OCI-M1 (cell line): ENCODE data around the gene MSI2.
A peak's percentile ranks its signal among the peaks of the same experiment; 100 is the strongest.

Experiments used
- DNase-seq: peaks from one replicate; lab custom pipeline; 2025; lab: John Stamatoyannopoulos, UW

The MSI2 gene

DNA sequence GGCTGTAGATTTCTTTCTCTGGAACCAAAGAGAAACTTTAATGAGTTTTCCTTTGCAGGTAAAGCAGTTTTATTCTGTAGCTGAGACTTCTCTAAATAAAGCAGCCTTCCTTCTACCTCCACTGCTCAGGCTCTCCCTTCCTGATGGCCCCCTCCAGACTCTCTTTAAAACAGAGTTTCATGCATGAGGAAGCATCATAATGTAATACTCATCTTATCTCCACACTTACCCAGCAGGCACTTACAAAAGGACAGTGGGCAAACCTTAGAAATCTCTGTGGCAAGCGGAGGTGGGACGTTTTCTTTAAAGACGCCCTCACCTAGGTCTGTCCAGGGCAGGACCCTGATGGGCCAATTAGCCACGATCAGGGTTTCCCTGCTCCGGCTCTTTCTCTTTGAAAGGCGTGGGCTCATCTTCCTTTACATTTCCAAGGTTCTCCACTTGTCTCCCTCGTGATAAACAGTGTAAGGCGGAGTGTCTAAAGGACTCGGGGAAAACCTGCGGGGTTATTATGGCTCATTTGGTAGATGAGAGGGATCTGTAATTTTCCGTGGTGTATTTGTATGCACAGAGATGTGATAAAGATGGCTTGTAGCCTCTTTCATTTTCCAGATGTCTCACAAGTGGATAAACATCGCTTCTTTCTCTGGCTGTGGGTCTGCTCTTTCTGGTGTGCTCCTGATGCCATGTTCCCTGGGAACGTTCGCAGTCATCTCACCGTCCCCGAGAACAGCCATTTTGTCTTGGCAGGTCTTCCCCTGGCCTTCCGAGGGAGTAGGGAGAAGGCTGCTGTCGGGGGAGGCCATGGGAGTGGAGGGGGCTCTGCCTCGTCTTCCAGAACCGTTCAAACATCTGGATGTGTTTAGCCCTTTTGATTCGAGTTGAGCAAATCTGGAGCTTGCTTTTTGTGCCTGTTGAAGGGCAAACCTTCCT, 249.8 kb downstream of the MSI2 start:
- no peak for DNase-seq

DNA sequence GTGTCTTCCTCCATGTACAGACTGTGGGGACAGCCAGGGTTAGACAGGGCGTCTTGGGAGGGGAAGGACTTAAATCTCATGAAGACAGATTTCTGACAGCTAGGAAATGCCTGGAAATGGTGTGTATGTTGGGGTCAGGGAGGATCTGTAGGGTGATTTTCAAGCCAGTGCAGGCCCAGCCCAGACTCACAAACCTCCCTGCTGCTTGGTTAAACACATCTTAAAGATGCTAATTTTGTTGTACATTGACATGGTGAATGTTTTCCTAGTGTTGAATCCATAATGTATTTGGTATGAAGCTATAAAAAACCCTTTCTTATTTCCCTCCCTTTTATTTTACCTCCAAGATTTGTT, 250.4 kb downstream of the MSI2 start:
- DNase-seq, result no peak

DNA sequence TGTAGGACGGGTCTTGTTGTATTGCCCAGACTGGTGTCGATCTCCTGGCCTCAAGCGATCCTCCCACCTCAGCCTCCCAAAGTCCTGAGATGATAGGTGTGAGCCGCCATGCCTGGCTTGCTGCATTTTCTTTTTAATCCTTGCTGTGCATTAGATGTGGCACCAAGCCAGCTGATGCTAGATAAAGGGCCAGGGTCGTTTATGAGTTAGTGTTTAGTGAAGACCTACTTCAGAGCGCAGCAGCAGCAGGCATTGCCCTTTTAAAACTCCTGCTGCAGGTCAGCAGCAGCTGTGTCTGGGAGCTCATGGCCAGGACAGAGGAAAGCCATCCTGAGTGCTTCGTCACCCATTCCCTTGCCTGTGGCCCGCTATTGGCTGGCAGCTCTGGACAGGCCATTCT, 251.5 kb downstream of the MSI2 start:
- DNase-seq, result no peak

DNA sequence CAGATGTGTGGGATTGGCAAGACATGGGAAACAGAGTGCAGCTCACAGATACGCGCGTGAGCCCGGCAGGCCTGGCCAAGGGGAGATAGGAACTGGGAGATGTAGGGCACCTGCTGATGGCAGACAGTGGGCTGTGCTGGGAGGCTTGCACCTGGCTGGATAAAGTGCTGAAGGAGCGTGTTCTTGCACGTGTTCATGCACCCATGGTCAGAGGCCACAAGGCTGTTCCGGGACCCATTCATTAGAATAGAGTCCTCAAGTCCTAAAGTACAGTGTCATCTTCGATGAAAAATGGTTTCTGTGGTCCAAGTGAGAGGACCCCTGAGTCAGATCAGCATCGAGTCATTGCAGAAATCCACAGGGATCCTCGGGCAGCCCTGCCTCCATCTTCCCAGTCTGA, 252.3 kb downstream of the MSI2 start:
- no peak for DNase-seq

DNA sequence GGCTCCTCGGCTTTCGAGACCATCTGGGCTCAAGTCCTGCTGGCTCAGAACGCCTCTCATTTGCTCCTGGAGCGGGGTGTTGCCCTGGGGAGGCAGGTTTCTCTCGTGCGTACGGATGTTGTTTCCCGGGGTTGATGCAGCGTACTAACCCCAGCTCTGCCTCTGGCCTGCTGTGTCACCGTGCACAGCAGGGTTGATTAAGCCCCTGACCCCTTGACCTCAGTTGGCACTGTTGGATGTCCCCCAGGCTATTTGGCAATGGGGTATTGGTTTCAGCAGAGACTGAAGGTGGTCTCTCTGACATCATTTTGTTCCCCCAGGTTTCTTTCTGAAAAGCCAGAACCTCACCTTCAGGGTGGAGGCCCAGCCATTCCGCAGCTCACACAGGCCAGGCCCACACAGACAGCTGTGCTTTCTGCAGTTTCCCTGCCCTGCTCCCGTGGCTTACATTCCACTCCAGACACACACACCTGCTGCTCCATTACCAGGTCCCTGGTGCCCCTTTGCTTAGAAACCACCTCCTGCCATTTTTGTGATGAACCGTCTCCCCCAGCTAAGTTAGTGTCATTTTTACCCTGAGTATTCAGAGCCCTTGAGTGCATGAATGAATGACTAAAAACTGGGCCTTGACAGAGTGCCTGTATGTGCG, 255.3 kb downstream of the MSI2 start:
- no peak for DNase-seq

DNA sequence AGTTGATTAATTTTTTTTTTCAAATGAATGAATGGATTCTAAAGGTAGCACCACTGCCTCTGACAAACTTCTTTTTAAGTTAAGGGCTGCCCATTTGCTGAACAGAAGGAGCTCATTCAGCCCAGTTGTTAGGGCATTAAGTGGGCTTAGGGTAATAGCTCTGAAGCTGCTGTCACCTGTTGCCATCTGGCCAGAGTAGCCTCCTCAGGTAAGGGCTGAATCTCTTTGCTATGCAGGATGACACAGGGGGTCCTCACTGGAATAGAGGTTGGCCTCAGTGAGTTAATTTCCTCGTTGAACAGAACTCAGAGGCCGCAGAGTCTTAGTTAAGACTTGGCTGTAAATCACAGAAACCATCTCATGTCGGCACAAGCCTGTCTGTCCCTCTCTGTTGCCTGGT, 255.9 kb downstream of the MSI2 start:
- no peak for DNase-seq

DNA sequence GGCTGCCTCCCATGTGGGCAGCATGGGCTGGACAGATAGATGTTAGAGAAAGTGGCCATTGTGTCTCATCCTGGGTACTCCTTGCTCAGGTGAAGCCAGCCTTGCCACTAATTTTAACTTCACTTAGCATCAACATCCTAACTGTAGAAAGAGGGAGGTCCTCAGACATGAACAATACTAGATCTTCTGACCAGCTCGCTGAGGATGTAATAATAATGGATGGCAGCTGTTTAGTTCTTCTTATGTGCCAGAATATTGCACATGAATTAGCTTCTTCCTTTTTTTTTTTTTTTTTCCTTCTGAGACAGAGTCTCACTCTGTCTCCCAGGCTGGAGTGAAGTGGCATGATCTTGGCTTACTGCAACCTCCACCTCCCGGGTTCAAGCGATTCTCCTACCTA, 256.4 kb downstream of the MSI2 start:
- DNase-seq, result no peak

DNA sequence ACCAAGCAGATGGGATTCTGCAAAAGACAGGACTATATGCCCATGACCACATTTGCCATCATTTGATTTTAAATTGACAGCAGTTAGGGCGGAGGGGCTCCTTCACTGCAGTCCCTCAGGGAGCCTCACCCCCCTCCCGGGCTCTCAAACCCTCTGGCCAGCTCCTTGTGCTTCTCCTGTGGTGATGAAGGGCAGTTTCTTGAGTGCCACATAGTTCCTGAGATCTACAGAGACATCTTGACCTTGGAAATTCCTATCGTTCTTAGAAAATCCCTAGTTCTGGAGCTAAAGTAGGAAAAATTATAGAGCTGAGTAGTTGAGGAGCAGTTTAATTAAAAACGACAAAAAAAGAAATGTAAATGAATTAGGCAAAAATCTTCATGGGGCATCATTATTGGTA, 257.2 kb downstream of the MSI2 start:
- DNase-seq, result no peak

DNA sequence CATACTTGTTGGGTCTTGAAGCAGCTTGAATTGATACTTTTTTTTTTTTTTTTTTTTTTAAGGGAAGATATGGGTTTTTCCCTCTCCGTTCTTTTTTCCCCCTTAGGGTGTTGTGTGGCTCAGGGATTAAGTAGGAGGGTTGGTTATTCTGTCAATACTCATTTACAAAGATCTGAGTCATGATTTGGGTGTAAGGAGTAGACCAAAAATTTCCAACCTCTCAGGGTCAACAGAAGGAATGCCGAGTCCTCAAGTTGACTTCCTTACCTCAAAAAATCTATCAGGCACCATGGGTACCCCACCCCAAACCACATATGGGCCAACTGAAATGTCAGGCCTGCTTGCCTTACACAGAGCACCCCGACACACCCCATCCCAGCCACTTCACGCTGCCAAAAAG, 258.3 kb downstream of the MSI2 start:
- no peak for DNase-seq

DNA sequence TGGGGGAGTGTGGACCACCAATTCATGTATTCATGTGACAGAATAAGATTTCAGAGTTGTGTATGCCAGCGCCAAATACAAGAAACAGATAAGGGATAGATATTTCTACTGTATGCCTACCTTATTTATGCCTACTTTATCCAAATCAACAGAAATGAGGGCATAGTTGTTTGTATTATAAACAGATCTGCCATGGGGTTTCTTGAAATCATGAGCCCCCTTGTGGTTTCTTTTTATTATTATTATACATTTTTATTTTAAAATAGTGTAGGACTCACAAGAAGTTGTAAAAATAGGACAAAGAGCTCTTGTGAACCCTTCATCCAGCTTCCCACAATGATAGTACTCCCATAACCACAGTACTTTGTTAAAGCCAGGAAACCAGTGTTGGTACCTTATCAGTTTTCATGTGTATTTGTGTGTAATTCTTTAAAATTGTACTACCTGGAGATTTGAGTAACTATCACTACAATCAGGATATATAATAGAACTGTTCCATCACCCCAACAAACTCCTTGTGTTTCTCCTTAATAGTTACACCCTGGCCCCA, 259.4 kb downstream of the MSI2 start:
- peak; percentile 6 for DNase-seq

DNA sequence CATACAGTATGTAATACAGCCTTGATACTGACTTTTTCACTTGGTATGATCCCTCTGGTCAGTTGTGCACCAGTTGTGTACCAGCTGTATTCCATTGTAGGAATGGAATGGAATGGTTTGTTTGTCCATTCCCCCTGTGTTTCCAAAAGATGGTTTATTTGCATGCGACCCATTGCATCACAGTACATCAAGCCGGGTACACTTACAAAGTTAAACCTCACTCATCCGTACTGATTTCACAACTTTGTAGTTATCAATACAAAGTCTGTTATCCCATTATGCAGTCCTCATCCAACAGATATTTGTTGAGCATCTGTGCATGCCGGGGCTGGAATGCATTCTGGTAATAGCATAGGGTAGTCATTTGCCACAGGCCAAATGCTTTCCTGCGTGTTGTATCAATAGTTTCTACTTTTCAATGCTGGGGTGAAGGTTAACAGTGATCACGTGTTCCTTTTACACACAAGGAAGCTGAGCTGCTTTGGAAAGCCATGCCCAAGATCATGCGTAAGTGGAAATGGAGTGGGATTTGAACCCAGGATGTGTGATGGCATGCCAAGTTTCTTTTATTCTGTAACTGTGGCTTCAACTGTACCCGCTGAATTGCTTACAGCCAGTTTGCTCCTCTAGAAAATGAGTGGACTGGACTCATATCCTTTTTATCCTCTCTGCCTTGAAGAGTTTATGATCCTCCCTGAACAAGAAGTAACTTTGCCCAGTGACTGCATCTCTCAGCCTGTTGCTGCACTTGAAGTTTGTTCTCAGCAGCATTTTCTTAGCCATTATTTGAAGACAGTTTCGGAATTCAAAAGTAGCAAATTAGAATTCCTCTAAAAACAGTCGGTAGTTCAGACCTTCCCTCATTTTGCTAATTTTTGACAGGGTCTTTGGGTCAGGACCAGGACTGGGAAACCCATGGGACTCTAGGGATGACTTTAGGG, 260.2 kb downstream of the MSI2 start:
- DNase-seq, result no peak

DNA sequence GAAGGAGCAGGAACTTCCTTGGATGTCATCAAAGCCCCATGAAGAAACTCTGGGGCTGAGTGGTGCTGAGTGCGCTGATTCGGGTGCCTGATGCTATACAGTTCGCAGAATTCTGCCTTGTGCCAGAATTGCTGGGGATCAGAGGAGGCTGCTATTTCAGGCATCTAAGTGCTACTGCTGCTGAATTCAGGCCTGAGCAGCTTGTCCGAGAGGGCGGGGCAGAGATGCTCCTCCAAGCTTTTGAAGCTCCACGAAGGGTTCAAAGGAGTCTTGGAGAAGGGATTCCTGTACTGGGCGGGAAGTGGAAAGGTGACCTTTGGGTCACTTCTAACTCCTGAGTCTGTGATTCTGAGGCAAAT, 260.9 kb downstream of the MSI2 start:
- no peak for DNase-seq

DNA sequence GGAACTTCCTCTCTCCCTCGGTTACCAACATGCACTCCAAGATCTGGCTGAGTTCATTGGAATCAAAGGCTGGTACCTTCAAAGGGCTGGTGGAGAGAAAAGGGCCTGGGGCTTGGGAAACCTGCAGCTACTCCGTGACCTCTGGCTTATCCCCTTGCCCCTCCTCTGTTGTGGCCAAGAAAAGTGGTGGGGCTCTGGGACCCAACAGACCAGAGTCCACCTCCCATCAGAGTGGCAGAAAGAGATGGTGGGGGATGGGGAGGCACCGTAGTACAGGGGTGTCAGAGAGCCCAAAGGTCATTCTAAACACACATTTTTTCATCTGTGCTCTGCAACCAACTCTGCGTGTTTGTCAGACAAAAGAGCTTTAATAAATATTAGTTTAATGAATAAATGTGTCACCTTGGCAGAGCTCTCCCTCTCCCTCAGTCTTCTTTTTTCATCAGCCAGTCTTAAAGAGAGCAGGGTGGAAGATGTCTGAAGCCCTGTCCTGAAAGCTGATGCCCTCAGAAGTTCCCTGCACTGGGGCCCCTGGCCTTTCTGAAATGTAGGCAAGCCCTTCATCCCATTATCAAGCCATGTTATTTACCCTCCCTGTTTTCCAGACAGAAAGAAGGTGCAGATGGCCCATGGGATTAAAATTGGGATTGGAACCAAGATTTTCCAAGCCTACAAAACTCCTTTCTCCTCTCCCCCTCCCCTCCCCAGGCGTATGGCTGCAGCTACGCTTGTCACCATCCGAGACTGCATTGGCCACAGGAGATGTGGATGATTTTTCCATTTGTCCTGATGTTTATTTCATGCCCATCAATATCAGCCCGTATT, 261.5 kb downstream of the MSI2 start:
- DNase-seq, result no peak

DNA sequence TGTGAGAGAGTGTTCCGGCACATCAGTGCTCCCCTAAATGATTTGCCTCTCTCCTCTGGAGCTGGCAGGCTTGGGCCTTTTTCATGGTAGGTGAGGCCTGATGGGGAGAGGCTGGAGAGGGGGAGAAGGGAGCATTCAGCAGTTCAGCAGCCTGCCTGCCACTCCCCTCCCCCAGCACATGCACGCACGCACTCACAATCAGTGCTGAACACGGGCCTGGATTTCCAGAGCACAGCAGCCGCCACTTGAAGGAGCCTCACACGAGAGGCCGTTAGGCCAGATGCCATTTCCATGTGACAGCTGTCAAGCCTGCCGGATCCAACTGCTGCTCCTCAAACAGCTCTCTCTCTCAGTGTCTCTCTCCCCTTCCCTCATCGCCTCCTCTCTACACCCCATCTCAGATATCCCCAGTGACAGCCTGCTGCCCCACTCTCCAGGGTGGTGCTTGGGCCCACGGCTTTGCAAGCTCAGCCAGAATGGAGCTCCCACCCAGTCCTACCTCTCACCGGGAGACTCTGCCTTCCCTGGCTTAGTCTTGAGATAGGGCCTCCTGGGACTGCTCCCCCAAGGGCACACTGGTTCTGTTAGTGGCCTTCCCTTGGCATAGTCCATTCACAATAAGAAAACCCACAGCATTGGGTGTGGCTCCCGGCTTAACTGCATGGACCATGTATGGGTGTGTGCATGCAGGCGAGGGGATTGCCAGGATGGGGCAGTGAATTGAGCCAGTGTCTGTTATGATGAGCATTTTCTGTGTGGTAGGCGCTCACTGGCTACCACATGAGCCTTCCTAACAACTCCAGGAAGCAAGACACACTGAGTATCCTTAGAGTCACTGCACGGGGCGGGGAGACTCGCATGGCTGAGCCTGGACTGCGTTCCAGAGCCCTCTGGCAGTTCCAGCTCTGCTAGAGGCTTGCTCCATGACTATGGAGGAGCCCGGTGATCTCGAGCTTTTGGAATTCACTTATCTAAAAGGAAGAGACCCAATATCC, 262.6 kb downstream of the MSI2 start:
- DNase-seq, result no peak

DNA sequence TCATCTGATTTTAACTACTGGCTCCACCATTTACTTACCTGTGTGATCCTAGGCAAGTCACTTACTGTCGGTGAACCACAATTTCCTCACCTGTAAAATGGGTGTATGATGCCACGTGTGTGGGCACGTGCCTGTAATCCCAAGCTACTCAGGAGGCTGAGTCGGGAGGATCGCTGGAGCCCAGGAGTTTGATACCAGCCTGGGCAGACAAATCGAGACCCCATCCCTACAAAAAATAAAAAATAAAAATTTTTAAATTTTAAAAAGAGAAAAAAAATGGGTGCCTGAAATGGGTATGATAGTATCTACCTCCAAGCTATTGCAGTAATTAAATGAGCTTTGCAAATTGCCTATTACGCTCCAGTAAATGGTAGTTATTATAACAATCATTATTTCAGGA, 263.5 kb downstream of the MSI2 start:
- no peak for DNase-seq

DNA sequence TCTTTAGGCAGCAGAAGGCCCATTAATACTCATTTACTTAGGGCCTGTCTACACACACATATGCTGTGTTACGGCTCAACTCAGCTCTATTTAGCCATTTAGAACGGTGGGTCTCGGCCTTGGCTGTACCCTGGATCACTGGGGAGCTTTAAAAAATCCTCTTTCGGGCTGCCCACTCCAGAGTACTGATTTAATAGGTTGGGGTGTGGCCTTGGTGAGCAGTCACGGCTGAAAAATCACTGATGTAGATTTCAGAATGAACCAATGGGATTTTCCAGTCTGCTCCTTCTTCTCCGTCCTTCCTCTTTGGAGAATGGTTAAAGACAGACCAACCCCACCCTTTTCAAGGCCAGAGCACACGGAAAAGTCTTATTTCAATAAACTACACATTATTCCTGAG, 265.3 kb downstream of the MSI2 start:
- no peak for DNase-seq

DNA sequence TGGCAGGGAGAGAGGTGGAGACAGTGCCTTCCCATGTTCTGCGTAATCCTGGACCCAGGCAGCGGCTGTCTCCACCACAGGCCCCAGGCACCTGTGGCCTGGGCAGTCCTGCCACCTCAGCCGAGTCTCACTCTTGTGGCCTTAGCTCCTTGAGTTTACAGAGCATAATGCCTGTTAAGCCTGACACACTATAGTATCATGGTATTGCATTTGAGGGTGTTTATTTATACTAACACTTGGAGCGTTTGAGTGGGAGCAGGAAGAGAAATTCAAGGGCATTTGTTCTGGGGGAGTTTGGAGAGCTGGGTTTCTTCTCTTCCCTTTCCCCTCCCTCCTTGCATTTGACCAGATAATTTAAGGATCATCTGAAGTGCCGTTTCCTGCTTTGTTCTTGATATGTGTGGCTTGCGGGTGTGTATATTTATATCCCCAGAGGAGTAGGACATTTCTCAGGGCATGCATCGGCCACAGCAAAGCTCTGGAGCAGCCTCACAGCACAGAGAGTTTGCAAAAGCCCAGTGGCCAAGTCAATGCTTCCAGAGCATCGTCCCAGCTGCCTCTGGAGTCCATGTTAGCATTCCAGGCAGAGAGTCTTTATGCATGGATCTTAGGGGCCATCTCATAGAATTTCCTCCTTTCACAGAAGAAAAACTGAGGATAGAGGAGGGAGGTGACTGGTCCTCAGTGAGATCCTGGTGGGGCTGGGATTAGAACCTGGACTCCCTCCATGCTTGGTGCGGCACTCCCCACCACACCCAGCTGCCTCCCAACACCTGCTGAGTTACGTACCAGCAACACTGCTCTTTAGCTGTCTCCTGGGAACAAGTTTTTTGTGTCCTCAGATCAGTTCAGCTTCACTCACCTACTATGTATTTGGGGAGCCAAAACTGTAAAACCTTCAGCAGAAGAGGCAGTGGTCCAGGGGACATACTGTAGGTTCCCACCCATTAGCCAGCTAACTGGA, 266.0 kb downstream of the MSI2 start:
- DNase-seq, result no peak

DNA sequence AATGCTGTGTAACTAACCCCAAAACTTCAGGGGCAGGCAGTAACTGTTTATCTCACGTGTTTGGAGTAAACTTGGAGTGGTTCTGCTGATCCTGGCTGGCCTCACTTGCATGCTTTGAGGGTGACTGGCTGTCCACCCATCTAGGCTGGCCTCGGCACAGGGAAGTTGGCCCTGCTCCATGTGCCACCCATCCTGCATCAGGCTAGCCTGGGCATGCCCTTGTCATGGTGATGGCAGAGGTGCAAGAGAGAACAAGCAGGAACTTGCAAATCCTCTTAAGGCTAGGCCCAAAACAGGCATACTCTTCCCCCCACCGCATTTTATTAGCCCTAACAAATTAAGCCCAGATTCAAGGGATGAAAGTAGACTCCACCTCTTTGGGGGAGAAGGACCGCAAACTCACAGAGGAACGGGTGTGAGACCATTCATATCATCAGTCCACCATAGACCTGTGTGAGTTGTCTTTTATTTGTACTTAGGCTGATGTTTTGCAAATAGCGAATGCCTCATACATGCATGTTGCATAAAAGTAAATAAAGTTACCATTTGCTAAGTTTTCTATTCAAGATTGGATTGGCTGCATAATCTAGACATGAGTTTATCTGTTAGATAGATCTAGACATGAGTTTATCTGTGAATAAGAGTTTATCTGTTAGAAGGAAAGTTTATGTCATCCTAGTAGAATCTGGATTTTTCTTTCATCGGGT, 267.8 kb downstream of the MSI2 start:
- no peak for DNase-seq
